ENCODE data around the gene LAMA2. TPM values are rescaled to one million over a fixed set of nuclear protein-coding genes. Genes with fewer than 3 reads are reported as not detected.

Gene LAMA2
- total RNA-seq, 1 donor from 2014 or later, result 0.58 TPM

DNA sequence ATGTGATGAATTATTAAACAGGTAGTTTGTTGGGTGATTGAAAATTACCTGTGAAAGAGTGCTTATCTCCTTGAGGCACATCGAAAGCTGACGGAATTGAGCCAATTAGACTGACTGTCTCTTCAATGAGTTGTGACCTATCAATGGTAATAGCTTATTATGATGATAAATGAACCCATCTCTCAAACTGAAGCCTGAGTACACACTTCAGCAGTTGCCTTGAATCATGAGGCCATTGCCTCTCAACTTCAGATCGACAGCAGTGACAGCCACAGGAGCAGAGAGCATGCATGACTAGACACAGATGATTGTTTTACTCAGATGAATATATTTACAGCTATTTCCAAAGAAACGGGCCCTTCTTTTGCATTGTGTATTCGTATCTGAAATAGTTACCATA is 323.9 kb downstream of the LAMA2 start:
- no peak for DNase-seq (ENCODE audit: extremely low read depth, low read depth, low spot score)

DNA sequence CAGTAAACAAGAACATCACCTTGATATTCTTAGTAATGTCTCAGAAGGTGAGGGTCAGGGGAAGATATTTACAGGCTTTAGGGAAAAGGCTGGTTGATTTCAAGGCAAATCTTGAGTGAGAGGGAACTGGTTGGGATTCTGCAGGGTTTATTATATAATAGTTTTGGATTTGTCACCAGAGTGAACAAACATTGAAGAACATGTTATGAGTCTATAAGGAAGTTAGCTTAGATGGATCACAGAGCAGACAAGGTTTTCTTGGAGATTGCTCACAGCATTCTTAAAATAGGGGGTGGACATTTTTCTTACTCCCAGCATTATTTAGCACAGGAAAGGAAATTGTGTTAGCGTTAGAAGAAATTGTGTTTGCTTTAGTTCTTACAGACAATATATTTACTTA is 324.9 kb downstream of the LAMA2 start:
- DNase-seq (ENCODE audit: extremely low read depth, low read depth, low spot score), result no peak

DNA sequence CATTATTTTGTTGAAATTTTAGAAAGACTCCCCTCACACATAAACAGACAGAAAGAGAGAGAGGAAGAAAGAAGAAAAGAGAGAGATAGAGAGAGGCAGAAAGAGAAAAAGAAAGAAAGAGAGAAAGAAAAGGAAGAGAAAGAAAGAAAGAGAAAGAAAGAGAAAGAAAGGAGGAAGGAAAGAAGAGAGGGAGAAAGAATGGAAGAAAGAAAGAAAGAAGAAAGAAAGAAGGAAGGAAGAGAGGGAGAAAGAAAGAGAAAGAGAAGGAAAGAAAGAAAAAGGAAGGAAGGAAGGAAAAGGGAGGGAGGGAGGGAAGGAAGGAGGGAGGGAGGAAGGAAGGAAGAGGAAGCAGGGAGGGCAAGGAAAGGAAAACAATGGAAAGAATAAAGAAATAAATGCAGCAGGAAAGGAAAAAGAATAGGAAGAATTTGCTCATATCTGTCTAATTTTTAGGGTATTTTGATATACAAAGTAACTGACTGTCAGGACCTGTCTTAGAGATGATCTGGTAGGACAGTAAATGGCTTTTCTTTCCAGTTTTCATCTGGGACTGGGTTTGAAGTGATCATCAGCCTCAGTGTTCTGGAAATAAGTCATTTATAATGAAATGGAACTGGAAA is 325.6 kb downstream of the LAMA2 start:
- DNase-seq (ENCODE audit: extremely low read depth, low read depth, low spot score), result no peak

DNA sequence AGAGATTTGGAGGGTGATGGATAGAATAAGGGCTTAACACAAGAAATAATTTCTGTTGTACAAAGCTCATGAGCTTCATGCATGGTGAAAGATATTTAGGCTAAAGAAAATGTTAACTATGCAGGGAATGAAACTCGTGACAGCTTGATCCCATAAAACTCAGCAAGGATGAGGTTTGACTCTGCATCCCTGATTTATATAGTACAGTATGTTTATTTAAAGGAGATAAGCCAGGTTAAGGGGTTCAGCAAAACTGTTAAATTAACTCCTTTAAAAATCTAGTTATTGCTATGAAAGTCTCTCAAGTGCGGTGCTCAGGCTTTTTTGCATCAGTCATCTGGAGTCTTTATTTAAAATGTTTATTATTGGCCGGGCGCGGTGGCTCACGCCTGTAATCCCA is 326.4 kb downstream of the LAMA2 start:
- DNase-seq (ENCODE audit: extremely low read depth, low read depth, low spot score), result no peak

DNA sequence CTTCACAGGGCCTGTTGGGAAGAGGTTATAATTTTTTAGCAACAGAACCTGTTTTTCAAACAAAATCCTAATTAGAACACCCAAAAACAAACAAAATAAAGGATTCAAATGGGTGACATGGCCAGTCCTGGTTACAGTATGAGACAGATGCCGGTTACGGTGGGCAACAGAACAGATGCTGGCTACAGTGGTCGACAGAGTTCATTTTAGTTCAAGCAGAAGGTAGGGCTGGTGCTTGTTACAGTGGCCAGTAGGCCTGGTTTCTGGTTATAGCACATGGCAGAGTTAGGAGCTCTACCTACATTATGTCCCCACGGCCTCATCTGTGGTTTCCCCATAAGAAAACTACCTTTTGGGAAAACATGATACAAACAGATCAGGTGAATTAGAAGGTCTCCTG is 327.7 kb downstream of the LAMA2 start:
- DNase-seq (ENCODE audit: extremely low read depth, low read depth, low spot score), result no peak

DNA sequence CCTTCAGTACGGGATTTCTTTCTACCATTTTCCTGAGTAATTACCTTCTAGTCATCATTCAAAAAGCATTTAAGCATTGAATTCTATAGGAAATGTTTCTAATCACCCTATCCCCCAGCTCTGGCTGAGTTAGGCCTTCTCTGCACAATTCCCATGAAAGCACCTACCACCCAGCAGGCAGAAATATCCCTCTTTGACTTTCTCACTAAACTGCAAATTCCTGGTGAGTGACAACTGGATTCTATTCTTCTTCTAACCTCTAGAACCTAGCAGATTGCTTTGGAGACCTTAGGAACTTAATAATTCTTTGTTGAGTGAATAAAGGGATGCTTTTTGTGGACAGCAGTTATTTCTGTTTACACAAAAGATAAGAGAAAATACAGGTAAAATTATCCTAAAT is 328.7 kb downstream of the LAMA2 start:
- DNase-seq (ENCODE audit: extremely low read depth, low read depth, low spot score), result no peak

DNA sequence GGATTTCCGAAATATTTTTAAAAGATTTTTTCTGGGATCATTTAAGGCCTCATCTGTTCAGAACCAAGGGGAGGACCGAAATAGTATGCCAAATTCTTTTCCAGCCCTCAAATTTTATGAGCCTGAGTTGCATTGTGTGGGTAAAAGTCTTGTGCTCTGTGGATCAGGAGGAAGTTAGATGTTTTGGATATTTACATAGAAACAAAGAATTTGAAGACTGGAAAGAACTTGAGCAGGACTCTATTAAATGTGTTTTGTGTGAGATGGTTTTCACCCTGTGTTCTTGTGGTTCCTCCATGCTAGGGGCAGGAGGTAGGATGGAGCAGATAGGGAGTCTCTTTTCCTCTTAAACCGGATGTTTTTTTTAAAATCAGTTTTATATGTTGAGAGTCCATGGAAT is 329.1 kb downstream of the LAMA2 start:
- no peak for DNase-seq (ENCODE audit: extremely low read depth, low read depth, low spot score)

DNA sequence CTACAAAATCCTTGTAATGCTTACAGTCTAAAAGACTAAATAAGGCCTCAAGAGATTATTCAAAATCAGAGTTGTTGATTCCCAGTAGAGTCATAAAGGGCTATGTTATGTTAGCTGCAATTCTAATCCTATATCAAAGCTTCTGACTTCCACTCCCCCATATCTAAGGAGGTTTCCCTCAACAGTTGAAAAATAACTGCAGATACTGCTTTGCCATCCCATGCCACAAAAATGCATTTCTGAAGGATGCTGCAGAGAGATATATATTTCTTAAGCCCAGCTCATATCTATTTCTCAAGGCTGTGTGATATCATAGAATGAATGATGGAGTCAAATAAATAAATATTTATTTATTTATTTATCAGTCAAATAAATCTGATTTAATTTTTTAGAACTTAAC is 332.3 kb downstream of the LAMA2 start:
- DNase-seq (ENCODE audit: extremely low read depth, low read depth, low spot score), result no peak

DNA sequence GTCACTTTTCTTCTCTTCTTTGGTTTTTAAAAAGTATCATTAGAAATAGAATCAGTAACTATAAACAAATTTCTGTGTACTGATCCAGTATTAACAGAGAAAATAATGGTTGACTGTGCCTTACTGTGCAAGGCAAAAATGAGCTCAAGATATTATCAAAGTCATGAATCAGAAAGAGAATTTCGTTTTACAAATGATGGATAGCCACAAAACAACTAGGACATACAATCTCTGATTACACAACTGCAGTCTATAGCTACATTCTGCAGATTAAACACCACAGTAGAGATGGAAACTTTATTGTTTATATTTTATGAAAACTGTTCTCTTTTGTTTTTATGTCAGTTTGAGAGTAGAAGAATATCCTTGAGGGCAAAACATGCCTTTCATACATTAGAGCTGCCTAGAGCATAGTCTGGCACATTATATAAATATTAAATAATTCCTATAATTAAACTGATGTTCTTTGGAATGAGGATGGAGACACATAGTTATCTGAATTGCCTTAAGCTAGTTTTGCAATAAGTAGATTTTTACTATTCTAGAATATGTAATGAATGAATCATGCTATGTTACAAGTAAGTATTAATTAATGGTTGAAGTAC is 333.1 kb downstream of the LAMA2 start:
- no peak for DNase-seq (ENCODE audit: extremely low read depth, low read depth, low spot score)

DNA sequence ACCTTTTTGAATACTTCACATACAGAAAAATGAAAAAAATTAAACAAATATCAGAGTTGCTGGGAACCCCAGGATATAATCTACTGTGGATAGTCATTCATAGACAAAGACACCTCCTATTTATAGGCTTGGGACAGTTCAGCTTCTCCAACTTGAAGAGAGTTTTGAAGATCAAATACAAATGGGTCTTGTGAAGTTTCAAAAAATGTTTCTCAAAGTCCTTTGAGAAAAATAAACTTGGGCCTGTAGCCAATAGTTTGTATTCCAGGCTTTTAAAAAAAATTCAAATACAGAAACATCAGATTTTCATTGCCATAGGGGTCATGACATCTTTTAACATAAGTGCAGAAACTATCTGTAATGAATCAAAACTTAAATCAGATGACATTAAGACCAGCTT is 334.8 kb downstream of the LAMA2 start:
- no peak for DNase-seq (ENCODE audit: extremely low read depth, low read depth, low spot score)

DNA sequence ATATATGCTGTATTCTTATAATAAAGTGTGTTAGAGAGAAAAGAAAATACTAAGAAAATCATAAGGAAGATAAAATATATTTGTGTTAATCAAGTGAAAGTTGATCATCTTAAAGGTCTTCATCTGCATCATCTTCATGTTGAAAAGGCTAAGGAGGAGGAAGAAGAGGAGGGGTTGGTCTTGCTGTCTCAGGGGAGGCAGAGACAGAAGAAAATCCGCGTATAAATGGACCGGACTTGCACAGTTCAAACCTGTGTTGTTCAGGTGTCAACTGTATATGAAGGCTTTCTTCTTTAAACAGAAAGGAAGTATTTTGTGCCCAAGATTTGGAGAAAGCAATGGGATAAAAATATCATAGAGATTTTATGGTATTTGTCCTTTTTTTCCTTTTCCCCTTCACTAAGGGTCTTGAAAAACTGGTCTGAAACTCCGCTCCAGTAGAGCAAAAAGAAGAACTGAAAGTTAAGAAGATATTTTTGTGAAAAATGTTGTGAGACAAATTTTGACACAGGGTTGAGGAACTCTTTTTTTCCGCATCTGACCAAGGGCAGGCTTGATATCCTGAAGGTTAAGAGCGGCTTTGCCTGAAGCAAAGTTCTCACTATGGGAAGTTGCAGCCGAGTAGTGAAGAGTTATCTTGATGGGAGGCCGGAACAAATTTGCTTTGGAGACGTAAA is 350.7 kb downstream of the LAMA2 start:
- no peak for DNase-seq (ENCODE audit: extremely low read depth, low read depth, low spot score)

DNA sequence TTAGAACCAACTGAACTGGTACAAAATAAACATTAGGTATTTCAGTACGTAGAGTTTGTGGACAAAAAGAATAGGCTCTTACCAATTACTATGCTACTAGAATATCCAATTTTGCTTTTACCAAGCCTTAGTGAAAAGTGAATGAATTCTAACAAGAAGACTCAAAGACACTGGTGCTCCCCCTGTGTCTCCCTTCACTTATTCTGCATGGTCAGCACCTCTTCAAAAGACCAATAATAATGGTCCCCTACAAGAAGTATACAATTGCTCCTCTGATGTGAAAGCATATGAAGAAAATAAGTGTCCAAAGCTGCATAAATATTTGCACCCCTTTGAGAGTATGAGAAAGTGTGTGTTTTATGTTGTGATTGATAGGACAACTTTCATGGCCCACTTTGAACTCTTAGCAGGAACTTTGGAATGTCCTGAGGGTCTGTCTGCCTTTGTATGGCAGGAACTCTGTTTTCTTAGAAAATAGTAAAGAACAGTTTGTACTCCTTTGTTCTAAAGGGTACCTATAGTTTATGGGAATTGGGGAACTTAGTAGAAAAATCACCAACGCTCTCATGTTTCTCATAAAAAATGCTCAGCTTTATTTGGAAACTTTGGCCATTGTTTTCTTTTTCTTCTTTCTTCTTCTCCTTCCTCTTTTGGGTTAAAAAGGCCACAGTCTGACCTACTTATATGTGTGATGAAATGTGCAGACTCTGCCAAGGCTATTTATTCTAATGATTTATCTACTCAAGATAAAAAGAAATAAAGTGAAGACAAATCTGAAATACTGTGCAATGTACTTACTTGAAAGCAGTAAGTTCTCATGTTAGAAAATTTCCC is 352.4 kb downstream of the LAMA2 start:
- no peak for DNase-seq (ENCODE audit: extremely low read depth, low read depth, low spot score)

DNA sequence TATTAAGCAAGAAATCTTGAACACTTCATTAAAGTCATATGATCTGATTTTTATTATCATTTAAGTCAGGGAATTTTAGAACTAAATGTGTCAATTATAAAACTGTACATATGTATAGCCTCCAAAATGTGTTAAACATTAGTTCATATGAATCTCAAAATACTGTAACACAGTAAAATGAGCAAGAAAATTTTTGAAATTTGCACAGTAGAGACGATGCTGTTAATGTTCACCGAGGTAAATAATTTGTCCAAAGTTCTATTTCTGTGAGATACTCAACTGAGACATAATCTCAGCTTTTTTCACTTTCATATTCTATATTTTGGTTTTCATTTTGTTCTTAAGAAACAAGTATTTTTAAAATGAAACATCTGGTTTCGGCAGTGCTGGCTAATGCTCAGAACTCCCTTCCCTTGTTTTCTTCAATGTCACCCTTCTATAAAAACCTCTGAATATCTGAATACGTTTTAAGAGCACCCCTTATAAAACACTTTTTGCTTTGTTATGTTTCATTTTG is 353.1 kb downstream of the LAMA2 start:
- DNase-seq (ENCODE audit: extremely low read depth, low read depth, low spot score), result no peak

DNA sequence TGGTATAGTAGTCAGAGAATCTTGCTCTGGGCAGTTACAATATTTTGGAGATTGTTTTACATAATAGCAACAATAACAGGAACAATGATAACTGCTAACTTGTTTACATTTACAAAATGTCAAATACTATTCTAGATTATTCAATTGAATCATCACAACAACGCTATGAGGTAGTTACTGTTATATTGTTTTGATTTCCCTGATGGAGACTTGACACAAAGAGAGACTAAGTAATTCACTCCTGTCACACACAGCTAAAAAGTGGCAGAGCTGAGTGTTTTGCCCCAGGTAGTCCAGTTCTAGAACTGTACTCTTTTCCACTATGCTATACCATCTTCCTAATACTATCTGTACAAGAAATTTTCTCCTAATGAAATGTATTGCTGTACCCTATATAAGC is 356.1 kb downstream of the LAMA2 start:
- DNase-seq (ENCODE audit: extremely low read depth, low read depth, low spot score), result no peak

DNA sequence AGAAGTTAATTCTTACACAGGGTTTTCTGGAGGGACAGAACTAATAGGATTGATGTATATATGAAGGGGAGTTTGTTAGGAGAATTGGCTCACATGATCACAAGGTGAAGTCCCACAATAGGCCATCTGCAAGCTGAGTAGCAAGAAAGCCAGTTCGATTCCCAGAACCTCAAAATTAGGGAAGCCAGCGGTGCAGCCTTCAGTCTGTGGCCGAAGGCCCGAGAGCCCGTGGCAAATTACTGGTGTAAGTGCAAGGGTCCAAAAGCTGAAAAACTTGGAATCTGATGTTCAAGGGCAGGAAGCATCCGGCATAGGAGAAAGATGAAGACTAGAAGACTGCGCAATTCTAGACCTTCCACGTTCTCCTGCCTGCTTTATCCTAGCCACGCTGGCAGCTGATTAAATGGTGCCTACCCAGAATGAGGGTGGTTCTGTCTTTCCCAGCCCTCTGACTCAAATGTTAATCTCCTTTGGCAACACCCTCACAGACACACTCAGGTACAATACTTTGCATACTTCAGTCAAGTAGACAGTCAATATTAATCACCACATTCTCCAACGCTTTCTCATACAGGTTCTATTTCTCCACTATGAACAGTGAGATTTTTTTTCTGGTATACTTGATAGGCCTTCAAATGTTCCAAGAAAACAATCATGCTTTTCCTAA is 357.0 kb downstream of the LAMA2 start:
- DNase-seq (ENCODE audit: extremely low read depth, low read depth, low spot score), result no peak

DNA sequence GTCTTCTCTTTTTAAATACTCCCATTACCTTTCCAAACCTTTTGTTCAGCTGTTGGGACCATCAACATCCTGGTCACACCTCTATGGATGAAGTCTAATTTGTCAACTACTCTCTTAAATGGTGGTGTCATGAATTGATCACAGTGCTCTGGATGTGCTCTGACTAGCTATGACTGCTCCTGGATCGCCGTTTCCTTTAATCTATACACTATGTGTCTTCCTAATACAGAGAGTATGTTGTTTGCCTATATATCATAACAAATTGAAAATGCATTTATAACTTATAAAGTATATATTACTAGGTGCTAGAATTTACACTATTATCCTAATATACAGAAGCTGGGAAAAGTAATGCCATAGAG is 357.5 kb downstream of the LAMA2 start:
- DNase-seq (ENCODE audit: extremely low read depth, low read depth, low spot score), result no peak

DNA sequence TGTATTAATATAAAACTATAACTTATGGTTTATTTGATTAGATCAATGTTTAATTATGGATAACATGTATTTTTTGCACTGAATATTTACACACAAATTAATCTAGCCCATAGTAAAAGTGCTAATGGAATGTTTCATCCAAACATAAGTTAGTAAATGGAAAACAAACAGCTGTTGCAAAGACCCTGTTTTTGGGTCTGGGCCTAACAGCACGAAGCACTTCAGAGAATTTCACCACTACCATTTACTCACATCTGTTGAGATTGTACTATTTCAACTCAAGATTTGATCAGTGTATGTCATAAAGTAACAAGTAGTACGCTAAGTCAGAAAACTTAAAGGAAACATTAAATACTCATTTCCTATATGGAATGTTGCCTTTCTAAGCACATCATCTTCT is 359.6 kb downstream of the LAMA2 start:
- no peak for DNase-seq (ENCODE audit: extremely low read depth, low read depth, low spot score)

DNA sequence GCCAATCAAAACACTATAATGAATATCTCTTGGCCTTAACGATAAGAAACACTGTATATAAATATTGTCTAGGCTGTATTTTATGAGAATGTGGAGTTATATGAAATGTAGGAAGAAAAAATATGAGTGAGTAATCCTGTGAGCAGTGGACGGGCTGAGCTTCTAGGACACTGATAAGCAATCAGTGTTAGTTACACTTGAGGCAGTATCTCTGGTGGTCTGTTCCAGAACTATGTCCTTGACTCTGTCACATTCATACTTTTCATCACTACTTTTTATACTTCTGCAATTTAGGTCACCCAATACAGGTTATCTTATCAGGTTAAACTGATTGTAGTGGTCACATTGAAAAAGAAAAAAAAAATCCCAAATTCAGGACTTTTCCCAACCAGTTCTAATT is 360.4 kb downstream of the LAMA2 start:
- no peak for DNase-seq (ENCODE audit: extremely low read depth, low read depth, low spot score)

DNA sequence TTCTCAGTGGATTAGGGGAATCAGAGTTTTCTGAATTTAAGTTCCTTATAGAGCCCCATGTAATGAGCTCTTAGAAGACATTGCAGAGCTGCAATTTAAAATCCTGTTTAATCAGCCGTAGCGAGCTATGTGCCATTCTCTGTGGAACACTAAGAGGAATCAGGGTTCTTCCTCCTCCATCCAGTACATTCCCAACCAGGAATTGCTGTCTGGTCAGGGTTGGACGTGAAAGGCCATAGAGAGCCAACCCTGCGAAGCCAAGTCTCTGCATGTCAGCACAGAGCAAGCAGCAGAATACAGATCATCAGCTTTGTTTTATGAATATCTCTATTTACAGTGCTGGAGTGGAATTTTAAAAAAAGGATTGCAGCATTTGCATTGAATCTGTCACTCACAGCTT is 366.0 kb downstream of the LAMA2 start:
- no peak for DNase-seq (ENCODE audit: extremely low read depth, low read depth, low spot score)

DNA sequence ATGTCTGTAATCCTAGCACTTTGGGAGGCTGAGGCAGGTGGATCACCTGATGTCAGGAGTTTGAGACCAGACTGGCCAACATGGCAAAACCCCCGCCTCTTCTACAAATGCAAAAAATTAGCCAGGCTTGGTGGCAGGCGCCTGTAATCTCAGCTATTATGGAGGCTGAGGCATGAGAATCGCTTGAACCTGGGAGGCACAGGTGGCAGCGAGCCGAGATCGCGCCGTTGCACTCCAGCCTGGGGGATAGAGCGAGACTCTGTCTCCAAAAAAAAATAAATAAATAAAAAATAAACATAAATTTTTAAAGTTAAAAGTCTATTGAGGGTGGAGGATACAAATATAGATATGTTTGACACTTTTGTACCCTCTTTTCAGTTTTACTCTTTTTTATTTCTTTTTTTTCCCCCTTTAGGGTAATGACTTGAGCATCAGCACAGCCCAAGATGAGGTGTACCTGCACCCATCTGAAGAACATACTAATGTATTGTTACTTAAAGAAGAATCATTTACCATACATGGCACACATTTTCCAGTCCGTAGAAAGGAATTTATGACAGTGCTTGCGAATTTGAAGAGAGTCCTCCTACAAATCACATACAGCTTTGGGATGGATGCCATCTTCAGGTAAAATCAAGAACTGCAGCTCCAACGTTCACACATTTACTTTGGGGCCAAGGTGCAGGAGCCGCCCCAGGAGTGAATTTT is 368.9 kb downstream of the LAMA2 start:
- DNase-seq (ENCODE audit: extremely low read depth, low read depth, low spot score), result peak; percentile 45
